Endothelial cell of umbilical vein (primary cell): ENCODE data around the gene URM1. TPM values are rescaled to one million over a fixed set of nuclear protein-coding genes. Genes with fewer than 3 reads are reported as not detected.

Source experiments
- BruUV-seq: library from RNA; stranded (reverse); fragments of 400-500 nt; replicated peaks from 2 replicates; lab custom pipeline; 2021; lab: Mats Ljungman, UMichigan
- CTCF ChIA-PET: fragments of 300-600, 350-600 bp; sonication (Branson Sonifier 250); formaldehyde crosslinking; loops from one replicate; lab custom pipeline; 2021; ENCODE audit warnings: antibody characterized with exemption, inconsistent platforms; lab: Charles Lee
- POLR2A ChIA-PET: fragments of 300-600, 350-600 bp; sonication (Branson Sonifier 250); formaldehyde crosslinking; loops from one replicate; lab custom pipeline; 2021; ENCODE audit warnings: antibody characterized with exemption, inconsistent platforms; lab: Charles Lee
- DNase-seq: peaks from one replicate; pipeline ENCODE4 v3.0.0-alpha.2; 2011; ENCODE audit warnings: low read depth, low spot score
- FAIRE-seq: peaks from 2 replicates; lab custom pipeline; 2011; peaks lifted over from hg19 to GRCh38; lab: Jason Lieb, UNC
- H2AFZ ChIP-seq: 2 replicates; pipeline ENCODE4 v1.6.0; 2012; ENCODE audit warnings: low read depth, low read length, control low read depth, inconsistent platforms
- H3K27ac ChIP-seq: 2 replicates; pipeline ENCODE4 v1.5.1; 2011; ENCODE audit warnings: low read depth, mild to moderate bottlenecking, control low read depth, low read length, moderate library complexity; ENCODE audit not compliant: insufficient read depth
- H3K27me3 ChIP-seq, 2 experiments: 2 replicates each; pipeline versions ENCODE4 v1.6.0 to v1.6.1; 2011; ENCODE audit warnings: low read length in 2 of 2, mixed read lengths in 1 of 2; ENCODE audit not compliant: control insufficient read depth in 2 of 2, insufficient read depth in 2 of 2
- H3K36me3 ChIP-seq, 2 experiments: 2 replicates in 1 of 2; 3 replicates in 1 of 2; pipeline ENCODE4 v1.5.1; 2011; ENCODE audit warnings: low read length in 2 of 2, mild to moderate bottlenecking in 1 of 2, moderate library complexity in 1 of 2; ENCODE audit not compliant: control insufficient read depth in 2 of 2, insufficient read depth in 2 of 2; ENCODE audit errors: extremely low read depth in 1 of 2
- H3K4me1 ChIP-seq: 3 replicates; pipeline ENCODE4 v1.5.1; 2011; ENCODE audit warnings: mild to moderate bottlenecking, low read length; ENCODE audit not compliant: control insufficient read depth, insufficient read depth; ENCODE audit errors: extremely low read depth
- H3K4me2 ChIP-seq: 2 replicates; pipeline ENCODE4 v1.6.1; 2011; ENCODE audit warnings: low read length, control low read depth, mixed read lengths; ENCODE audit not compliant: insufficient read depth
- H3K4me3 ChIP-seq, 3 experiments: fragments of 200-600 bp in 1 of 3; sonication (generic), shearing (Covaris generic) in 1 of 3; replicated peaks in 1 of 3; 2 replicates each; pipeline ENCODE4 v1.5.1; 2011 to 2016; ENCODE audit warnings: control low read depth in 3 of 3, low read length in 3 of 3, mild to moderate bottlenecking in 2 of 3, inconsistent platforms in 1 of 3, low read depth in 1 of 3, moderate library complexity in 1 of 3; ENCODE audit not compliant: insufficient read depth in 1 of 3
- H3K79me2 ChIP-seq: 2 replicates; pipeline ENCODE4 v1.6.0; 2012; ENCODE audit warnings: low read length, inconsistent platforms; ENCODE audit not compliant: control insufficient read depth, insufficient read depth
- H3K9ac ChIP-seq: replicated peaks from 2 replicates; pipeline ENCODE3; 2011; ENCODE audit warnings: low read length, control low read depth; ENCODE audit not compliant: insufficient read depth; ENCODE audit errors: extremely low read depth
- H3K9me1 ChIP-seq: replicated peaks from 3 replicates; pipeline ENCODE4 v1.6.0; 2011; ENCODE audit warnings: mild to moderate bottlenecking, low read length; ENCODE audit not compliant: control insufficient read depth, insufficient read depth; ENCODE audit errors: extremely low read depth
- H3K9me3 ChIP-seq: replicated peaks from 2 replicates; pipeline ENCODE4 v1.5.1; 2012; ENCODE audit warnings: low read length, inconsistent platforms; ENCODE audit not compliant: control insufficient read depth, insufficient read depth
- H4K20me1 ChIP-seq: replicated peaks from 2 replicates; pipeline ENCODE3; 2011; ENCODE audit warnings: mild to moderate bottlenecking, low read length; ENCODE audit not compliant: control insufficient read depth, insufficient read depth; ENCODE audit errors: extremely low read depth
- EZH2 ChIP-seq: IDR thresholded peaks from 2 replicates; pipeline ENCODE4 v1.6.1; 2012; ENCODE audit warnings: borderline replicate concordance, low read depth, mild to moderate bottlenecking, moderate library complexity, low read length, inconsistent platforms; ENCODE audit not compliant: severe bottlenecking
- FOS ChIP-seq: IDR thresholded peaks from 2 replicates; pipeline ENCODE4 v1.6.1; 2011; ENCODE audit warnings: mild to moderate bottlenecking, low read length, moderate library complexity, borderline replicate concordance; ENCODE audit not compliant: insufficient read depth
- GATA2 ChIP-seq: IDR thresholded peaks from 2 replicates; pipeline ENCODE4 v1.7.0; 2011; ENCODE audit warnings: low read depth, mild to moderate bottlenecking, moderate library complexity, mixed read lengths, low read length; ENCODE audit not compliant: insufficient read length, insufficient read depth
- JUN ChIP-seq: IDR thresholded peaks from 2 replicates; pipeline ENCODE4 v1.6.1; 2011; ENCODE audit warnings: borderline replicate concordance, low read depth; ENCODE audit not compliant: insufficient read length, insufficient read depth
- MYC ChIP-seq: IDR thresholded peaks from one replicate; pipeline ENCODE4 v1.6.1; 2011; ENCODE audit warnings: mild to moderate bottlenecking, low read depth, low read length
- POLR2A ChIP-seq: IDR thresholded peaks from 2 replicates; pipeline ENCODE4 v1.6.1; 2012; ENCODE audit warnings: low read depth, mild to moderate bottlenecking, control low read depth, low read length
- POLR2AphosphoS5 ChIP-seq: IDR thresholded peaks from 2 replicates; pipeline ENCODE4 v1.6.1; 2012; ENCODE audit warnings: low read depth, mild to moderate bottlenecking, control low read depth, low read length, moderate library complexity; ENCODE audit not compliant: insufficient read depth
- dilution Hi-C: fragments of 300-500 bp; cut with MboI; formaldehyde crosslinking; loops from one replicate; pipeline ENCODE4 v1.15.0; 2019; ENCODE audit warnings: low sequenced_read_pairs; ENCODE audit not compliant: extremely low pct_ligation_motif_present
- intact Hi-C: fragments of 100-400 bp; cut with micrococcal nuclease; formaldehyde crosslinking; loops from one replicate; pipeline ENCODE4 v1.10.0; 2022
- polyA plus RNA-seq, 4 experiments: library from polyadenylated mRNA; depleted of rRNA in 3 of 4; stranded (reverse) in 3 of 4; unstranded in 1 of 4; fragments of >200 nt; gene quantifications; 2 replicates each; pipeline versions ENCODE4 v1.2.1 to v1.2.3, GENCODE V29; 2011 to 2012; ENCODE audit warnings: missing spikeins in 1 of 4
- total RNA-seq: library from RNA; stranded (reverse); gene quantifications from 2 replicates; pipeline ENCODE4 v1.2.3, GENCODE V29; 2021
- TF ChIP-seq, protein P1 (sequence below), 2 donors: IDR thresholded peaks; 1 replicate in 1 of 2; 2 replicates in 1 of 2; pipeline ENCODE4 v1.5.1; 2011; ENCODE audit warnings: low read length in 2 of 2, mild to moderate bottlenecking in 2 of 2, moderate library complexity in 2 of 2, control low read depth in 1 of 2, inconsistent platforms in 1 of 2, low read depth in 1 of 2; ENCODE audit not compliant: insufficient read depth in 1 of 2; ENCODE audit errors: extremely low read depth in 1 of 2
- TF ChIP-seq, protein P2 (sequence below): IDR thresholded peaks from 2 replicates; pipeline ENCODE4 v1.6.1; 2011; ENCODE audit not compliant: insufficient read depth, insufficient read length

Gene URM1
- total and polyA plus RNA-seq, 2 donors (not counting 3 experiments of a cell fraction or from before 2014, with no cell fraction given): 86.5 to 100 TPM

DNA sequence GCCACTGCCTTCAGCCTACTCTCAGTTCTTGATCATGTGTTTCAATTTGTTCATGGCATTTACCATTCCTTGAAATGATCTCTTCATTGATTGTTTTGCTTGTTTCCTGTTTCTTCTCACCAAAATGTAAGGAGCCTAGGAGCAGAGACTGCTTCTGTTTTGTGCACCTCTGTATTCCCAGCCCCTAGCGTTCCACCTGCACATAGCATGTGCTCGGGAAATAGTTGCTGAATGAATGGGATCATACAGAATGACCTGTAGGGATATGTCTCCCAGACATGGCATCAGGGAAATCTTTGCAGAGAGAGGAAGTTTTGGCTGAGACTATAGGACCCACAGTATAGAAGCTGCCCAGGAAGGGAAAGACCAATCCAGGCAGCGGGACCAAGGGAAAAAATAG, 43.3 kb downstream of the URM1 start:
- no peak overlapping the region for H3K9ac ChIP-seq
- FAIRE-seq (no peak), DNase-seq (no peak)
- dilution Hi-C loops: no loop called here
- peaks cover 3% of the 10 kb centered on the region for H3K4me1 ChIP-seq
- H4K20me1 ChIP-seq: no peaks in the 10 kb centered on the region
- intact Hi-C loops: no loop called here
- POLR2A ChIA-PET: no interaction called here
- H3K9me3 ChIP-seq: no peaks in the 10 kb centered on the region
- no peaks in the 10 kb centered on the region for H3K36me3 ChIP-seq
- no peaks in the 10 kb centered on the region for H3K79me2 ChIP-seq
- TF ChIP-seq, protein P1, sequence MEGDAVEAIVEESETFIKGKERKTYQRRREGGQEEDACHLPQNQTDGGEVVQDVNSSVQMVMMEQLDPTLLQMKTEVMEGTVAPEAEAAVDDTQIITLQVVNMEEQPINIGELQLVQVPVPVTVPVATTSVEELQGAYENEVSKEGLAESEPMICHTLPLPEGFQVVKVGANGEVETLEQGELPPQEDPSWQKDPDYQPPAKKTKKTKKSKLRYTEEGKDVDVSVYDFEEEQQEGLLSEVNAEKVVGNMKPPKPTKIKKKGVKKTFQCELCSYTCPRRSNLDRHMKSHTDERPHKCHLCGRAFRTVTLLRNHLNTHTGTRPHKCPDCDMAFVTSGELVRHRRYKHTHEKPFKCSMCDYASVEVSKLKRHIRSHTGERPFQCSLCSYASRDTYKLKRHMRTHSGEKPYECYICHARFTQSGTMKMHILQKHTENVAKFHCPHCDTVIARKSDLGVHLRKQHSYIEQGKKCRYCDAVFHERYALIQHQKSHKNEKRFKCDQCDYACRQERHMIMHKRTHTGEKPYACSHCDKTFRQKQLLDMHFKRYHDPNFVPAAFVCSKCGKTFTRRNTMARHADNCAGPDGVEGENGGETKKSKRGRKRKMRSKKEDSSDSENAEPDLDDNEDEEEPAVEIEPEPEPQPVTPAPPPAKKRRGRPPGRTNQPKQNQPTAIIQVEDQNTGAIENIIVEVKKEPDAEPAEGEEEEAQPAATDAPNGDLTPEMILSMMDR (IDR thresholded peaks at IDR 0.05; ENCODE audit: extremely low read depth in 1 of 2, insufficient read depth in 1 of 2, low read depth in 1 of 2, low read length in 2 of 2): peak in 1 of 2 donors; percentile 12
- no peak for TF ChIP-seq FOS
- H2AFZ ChIP-seq: no peak overlapping the region
- H3K9me1 ChIP-seq: no peaks in the 10 kb centered on the region
- BruUV-seq: no TSS peak
- H3K4me3 ChIP-seq: no peak overlapping the region
- no peak overlapping the region for H3K4me2 ChIP-seq
- H3K27me3 ChIP-seq: peaks cover 9 to 11% of the 10 kb centered on the region in 2 experiments
- CTCF ChIA-PET: interaction anchor here (1.0 to 7.4 kb wide), 2 partner anchors 44 to 53 kb away, joined by 3 to 108 read pairs; partner anchors contain the start of gene URM1
- H3K27ac ChIP-seq: no peak overlapping the region

DNA sequence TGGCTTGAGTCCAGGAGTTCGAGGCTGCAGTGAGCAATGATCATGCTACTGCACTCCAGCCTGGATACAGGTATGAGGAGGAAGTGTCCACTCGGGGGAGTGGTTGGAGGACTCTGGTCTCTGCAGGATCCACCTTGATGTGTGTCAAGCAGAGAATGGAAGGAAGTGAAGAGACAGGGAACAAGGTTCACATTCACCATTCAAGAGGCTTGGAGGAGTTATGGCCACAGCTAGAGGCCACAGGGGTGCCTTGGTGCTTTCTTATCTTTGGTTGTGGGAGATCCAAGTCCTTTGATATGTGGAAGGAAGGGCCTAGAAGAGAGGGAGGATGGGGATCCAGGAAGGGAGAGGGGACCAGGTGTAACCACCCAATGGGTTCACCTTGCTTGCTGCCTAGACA, 44.1 kb downstream of the URM1 start:
- Histone ChIP-seq H3K4me1 (peaks cover 5% of the 10 kb centered on the region), H3K9ac (no peak overlapping the region), H3K4me2 (no peak overlapping the region), H4K20me1 (no peaks in the 10 kb centered on the region), H3K4me3 (no peak overlapping the region), H3K79me2 (no peaks in the 10 kb centered on the region), H3K27ac (no peak overlapping the region), H3K36me3 (no peaks in the 10 kb centered on the region), H3K9me1 (no peaks in the 10 kb centered on the region), H2AFZ (no peak overlapping the region), H3K9me3 (no peaks in the 10 kb centered on the region), H3K27me3 (peaks cover 9 to 12% of the 10 kb centered on the region in 2 experiments)
- no peak for DNase-seq
- FAIRE-seq: no peak
- no peak for TF ChIP-seq FOS
- TF ChIP-seq POLR2A: no peak
- TF ChIP-seq, protein P1 (IDR thresholded peaks at IDR 0.05; ENCODE audit: extremely low read depth in 1 of 2, insufficient read depth in 1 of 2, low read depth in 1 of 2, low read length in 2 of 2): no peak
- TF ChIP-seq EZH2: no peak
- TF ChIP-seq GATA2: no peak
- TF ChIP-seq JUN: no peak
- TF ChIP-seq, protein P2, sequence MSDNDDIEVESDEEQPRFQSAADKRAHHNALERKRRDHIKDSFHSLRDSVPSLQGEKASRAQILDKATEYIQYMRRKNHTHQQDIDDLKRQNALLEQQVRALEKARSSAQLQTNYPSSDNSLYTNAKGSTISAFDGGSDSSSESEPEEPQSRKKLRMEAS: no peak
- no peak for TF ChIP-seq POLR2AphosphoS5
- TF ChIP-seq MYC: no peak
- ChIA-PET CTCF (interaction anchor here (1.0 to 7.4 kb wide), 2 partner anchors 45 to 54 kb away, joined by 3 to 108 read pairs; partner anchors contain the start of gene URM1), POLR2A (no interaction called here)
- dilution Hi-C loops (no loop called here), intact Hi-C loops (no loop called here)
- BruUV-seq: no TSS peak
